T-helper 2 cell (primary cell): ENCODE data around the gene PCNP.
"Not testable (repeated sequence)": the region's sequence is repeated elsewhere in the genome, so short reads cannot be mapped to it uniquely, and the experiment has no call there.

Experiments
- DNase-seq, 5 experiments: peaks; one replicate each; pipeline versions ENCODE4 v3.0.0 to v3.0.0-alpha.2; 2012 to 2022

PCNP gene

DNA sequence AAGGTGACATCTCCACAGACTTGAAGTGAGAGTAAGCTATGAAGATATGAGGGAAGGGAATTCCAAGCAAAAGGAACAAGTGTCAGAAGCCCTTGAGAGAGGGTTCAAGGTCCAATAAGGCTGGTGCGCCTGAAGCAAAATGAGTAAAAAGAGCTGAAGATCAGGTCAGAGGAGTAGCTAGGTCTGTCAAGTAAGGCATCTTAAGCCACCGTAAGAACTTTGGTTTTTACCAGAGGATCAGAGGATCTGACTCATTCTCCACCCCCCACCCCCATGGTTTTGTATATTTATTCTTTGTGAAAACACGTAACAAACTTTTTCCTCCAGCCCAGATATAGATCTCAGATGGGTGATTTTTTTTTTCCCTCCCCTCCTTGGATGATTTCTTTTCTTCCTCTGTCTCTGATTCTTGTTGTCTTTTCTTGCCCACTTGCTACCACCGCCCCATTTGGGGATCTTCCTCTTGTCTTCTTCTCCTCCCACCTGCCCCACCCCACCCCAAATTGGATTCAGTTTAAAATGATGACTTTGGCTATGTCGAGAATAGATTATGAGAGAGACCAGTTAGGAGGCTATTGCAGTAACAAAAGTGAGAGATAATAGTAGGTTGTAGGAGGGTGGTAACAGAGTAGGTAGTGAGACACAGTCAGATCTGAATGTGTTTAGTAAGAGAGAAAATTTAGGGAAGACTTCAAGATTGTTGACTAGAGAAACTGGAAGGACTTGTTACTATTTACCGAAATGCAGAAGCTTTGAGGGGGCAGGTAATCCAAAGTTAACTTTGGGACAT is 6.3 kb upstream of the PCNP start:
- DNase-seq: peak in 2 of 5 experiments; percentile 36 to 38

DNA sequence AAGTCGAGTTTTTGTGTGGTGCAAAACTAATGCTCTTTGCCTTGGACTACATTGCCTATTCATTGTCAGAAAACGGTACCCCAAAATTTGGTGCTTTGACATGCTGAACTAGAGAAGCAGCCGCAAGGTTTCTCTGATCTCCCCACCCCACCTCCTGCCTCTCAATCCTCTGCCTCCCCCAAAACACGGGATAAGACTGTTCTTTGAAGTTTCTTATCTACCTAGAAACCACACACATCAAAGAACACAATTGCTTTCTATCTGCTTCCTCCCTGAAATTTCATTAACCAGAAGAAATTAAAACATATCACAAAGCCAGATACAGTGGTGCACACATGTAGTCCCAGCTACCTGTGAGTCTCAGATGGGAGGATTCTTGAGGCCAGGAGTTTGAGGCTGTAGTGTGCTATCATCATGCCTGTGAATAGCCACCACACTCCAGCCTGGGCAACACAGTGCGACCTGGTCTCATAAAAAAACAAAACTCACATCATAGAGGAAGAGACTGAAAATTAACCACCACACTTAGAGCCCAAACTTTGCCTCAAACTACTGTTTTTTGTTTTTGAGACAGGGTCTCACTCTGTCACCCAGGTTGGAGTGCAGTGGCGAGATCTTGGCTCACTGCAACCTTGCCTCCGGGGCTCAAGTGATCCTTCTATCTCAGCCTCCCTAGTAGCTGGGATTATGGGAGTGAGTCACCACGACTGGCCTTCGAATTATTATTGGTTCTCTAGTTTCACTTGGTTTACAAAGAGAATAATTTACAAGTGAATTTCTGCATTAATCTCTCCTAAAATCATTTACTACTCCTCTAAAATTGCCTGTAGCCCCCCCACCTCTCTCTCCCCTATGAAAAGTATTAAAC is 2.7 kb upstream of the PCNP start:
- peak in 2 of 5 experiments; percentile 12 to 43 for DNase-seq

DNA sequence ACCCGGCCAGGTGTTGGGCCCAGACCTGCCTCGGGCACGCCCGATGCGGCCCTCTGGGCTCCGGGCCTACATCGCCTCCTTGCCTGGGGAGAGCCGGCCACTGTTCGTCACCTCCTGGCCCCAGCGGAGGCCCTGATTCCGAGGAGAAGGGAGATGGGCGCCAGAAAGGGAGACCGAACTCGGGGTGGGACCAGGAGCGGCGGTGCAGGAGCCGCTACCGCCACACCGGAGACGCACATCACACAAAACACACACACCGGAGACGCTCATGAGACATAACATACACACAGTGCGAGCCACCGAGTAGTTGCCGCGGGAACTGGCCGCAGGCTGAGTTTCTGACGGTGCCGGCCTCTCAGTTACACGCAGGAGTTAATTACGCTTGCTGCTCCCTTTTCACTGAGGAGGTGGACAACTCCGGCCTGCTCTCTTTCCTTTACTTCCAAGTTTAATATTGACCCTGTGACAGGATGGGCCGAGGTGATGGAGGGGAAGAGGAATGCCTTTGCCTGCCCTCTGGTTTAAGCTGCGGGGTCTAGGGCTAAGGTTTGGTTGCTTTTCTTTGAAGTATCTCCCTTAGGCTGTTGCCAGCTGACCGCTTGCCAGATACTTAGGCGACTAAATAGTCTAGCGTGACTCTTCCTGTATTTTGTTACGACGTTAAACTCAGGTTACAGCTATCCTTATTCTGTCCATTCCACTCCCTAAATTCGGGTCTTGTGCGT is 570 bp downstream of the PCNP start:
- DNase-seq: peak in 2 of 5 experiments; percentile 30 to 82

DNA sequence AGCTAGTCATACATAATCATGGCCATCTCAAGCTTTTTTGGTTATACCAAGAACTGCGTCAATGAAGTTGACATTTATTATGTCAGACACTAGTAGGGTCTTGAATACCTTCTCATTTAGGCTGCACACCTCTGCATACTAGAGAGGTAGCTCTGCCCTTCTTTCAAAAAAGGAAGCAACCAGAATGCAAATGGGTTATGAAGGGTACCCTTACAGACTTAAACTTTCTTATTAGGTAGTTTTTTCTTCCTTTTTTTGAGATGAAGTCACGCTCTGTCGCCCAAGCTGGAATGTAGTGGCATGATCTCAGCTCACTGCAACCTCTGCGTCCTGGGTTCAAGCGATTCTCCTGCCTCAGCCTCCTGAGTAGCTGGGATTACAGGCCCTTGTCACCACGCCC is 3.3 kb downstream of the PCNP start:
- no peak for DNase-seq

DNA sequence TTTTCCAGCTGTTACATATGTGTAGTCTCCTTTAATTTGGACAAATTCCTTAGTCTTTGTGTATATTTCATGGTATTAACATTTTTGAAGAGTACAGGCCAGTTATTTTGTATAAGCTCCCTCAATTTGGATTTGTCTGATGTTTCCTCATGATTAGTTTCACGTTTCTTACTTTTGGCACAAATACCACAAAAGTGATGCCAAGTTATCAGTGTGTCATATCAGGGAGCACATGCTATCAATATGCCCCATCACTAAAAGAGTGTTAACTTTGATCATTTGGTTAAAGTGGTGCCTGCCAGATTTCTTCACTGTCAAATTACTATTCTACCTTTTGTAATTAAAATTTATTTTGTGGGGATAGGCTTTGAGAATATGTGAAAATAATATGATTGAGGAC is 14.6 kb downstream of the PCNP start:
- peak in 1 of 5 experiments; percentile 24 for DNase-seq

DNA sequence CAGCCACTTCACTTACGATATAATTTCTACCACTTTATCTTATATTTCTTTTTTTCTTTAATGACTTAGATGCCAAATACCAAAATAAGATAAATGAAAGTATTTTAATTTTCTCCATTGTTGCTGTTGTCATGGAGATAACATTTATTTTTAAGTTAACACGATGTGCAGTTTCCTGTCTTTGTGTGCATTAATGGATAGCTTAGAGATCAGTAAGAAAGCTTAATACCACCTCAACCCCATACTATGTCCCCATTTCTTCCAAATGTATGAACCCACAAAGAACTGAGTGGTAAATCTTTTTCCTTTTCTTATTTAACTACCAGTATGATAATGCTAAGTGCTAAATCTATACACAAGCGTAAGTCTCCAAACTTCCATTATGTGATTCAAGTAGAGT is 17.1 kb downstream of the PCNP start:
- DNase-seq: no peak

DNA sequence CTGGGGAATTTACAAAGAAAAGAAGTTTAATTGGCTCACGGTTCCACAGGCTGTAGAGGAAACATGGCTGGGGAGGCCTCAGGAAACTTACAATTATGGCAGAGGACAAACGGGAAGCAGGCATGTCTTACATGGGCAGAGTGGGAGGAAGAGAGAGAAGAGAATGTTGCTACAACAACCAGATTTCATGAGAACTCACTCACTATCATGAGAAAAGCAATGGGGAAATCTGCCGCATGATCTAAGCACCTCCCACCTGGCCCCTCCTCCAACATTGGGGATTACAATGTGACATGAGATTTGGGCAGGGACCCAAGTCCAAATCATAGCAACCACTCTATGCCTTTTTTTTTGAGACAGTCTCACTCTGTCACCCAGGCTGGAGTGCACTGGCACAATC is 28.8 kb downstream of the PCNP start:
- no peak for DNase-seq

DNA sequence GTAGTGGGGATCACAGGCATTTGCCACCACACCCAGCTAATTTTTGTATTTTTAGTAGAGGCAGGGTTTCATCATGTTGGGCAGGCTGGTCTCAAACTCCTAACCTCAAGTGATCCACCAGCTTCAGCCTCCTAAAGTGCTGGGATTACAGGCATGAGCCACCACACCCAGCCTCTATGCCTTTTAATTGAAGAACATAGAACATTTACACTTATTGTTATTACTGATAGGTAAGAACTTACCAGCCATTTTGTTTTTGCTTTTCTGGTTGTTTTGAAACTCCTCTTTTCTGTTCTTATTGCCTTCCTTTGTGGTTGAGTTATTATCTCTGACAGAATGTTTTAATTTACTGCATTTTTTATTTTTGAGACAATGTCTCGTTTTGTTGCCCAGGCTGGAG is 29.2 kb downstream of the PCNP start:
- no peak for DNase-seq

DNA sequence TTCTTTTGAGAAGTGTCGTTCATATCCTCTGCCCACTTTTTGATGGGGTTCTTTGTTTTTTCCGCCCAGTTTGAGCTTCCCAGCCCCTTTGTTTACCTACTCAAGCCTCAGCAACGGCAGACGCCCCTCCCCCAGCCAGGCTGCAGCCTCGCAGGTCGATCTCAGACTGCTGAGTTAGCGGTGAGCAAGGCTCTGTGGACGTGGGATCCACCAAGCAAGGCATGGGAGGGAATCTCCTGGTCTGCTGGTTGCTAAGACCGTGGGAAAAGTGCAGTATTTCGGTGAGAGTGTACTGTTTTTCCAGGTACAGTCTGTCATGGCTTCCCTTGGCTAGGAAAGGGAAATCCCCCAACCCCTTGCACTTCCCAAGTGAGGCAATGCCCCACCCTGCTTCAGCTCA is 31.4 kb downstream of the PCNP start:
- DNase-seq: not testable (repeated sequence)

DNA sequence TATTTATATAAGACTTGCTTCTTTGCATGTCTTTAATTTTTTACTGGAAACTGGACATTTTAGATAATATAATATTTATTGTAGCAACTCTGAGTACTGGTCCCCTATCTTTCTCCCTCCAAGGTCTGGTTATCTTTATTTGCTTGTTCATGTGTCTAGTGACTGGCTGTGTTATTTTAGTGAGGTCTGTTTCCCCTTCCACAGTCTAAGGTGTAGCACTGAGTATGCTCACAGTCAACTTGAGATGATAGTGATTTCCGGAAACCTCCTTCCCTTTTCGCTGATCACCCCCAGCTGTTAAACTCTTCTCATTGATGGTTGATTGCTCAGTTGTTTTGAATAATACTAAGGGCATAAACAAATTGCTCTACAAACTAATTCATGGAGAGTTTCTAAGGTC is 37.0 kb downstream of the PCNP start:
- DNase-seq: peak in 1 of 5 experiments; percentile 11

DNA sequence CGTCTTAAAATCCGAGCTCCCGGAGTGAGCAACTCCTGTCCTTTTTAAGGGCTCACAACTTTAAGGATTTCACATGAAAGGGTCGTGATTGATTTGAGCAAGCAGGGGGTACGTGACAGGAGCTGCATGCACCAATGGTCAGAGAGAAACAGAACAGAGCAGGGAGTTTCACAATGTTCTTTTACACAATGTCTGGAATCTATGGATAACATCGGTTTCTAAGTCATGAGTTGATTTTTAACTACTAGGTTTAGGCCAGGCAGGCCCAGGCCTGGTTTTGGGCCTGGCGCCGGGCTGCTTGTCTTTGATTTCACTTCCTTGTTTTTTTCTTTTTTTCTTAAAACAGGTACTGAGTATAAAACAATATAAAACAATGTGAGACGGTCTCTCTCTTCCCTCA is 39.0 kb downstream of the PCNP start:
- DNase-seq: not testable (repeated sequence)

DNA sequence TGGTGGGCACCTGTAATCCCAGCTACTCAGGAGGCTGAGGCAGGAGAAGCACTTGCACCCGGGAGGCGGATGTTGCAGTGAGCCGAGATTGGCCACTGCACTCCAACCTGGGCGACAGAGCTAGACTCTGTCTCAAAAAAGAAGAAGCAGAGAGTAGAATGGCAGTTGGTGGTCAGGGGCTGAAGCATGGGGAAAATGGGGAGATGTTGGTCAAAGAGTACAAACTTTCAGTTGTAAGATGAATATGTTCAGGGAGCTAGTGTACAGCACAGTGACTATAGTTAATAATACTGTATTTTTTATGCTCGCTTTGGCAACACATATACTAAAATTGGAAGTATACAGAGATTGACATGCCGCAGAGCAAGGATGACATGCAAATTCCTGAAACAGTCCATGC is 41.5 kb downstream of the PCNP start:
- DNase-seq: no peak

DNA sequence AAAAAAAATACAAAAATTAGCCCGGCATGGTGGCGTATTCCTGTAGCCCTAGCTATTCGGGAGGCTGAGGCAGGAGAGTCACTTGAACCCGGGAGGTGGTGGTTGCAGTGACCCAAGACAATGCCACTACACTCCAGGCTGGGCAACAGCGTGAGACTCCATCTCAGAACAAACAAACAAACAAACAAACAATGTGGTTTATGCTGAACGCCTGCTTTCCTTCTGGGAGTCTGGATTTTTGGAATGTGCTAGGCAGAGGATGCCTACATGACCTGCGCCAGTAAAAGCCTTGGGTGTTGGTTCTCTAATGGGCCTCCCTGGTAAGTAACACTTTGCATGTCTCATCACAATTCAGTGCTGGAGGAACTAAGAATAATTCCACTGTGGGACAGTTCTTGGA is 43.5 kb downstream of the PCNP start:
- DNase-seq: no peak

DNA sequence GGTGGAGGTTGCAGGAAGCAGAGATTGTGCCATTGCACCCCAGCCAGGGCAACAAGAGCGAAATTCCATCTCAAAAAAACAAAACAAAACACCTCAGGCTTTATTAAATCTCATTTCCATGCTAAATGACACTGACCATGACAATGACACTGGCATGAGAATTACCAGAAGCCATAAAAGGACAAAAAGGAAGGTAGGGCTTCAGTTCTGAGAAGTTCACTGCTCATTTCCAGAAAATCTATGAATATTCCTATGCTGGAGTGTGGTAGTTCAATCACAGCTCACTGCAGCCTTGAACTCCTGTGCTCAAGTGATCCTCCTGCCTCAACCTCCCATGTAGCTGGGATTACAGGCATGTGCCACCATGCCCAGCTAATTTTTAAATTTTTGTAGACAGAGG is 44.7 kb downstream of the PCNP start:
- DNase-seq: no peak

DNA sequence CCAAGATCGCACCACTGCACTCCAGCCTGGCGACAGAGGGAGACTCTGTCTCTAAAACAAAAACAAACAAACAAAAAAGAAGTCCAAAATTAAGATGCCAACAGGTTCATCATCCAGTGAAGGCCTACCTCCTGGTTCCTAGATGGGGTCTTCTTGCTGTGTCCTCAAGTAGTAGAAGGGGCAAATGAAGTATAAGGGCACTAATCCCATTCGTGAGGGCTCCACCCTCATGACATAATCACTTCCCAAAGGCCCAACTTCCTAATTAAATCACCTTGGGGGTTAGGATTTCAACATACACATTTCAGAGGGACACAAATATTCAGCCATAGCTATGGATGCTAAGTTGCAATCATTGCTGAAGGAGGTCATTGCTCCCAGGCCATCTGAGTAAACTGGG is 45.8 kb downstream of the PCNP start:
- DNase-seq: no peak

DNA sequence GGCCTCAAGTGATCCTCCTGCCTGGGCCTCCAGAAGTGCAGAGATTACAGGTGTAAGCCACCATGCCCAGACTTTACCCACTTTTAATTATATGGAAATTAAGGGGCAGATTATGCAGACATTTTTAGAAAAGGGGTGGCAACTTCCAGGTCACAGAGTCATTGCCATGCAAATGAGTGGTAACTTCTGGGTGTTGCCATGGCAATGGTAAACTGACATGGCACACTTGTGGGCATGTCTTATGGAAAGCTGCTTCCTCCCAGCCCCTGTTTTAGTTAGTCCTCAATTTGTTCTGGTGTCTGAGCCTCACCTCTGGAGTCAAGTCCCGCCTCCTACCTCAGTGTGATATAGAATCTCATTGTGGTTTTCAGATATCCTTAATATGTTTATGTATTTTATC is 49.7 kb downstream of the PCNP start:
- DNase-seq: no peak

DNA sequence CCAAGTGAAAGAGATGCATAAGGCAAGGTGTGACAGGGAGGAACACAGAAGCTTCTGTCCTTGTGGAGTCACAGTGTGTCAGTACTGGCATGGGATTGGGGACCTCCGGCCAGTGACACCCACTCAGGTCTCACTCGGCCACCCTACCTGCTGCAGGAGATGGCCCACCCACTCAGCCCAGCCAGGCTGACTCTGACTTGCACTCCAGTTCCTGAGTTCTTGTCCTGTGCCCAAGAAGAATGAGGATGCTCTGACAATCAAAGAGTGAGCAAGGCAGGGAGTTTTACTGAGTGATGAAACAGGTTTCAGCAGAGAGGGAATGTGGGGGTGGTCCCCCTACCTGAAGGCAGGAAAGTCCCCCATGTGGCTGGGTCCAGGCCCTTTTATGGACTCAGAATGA is 50.9 kb downstream of the PCNP start:
- no peak for DNase-seq

DNA sequence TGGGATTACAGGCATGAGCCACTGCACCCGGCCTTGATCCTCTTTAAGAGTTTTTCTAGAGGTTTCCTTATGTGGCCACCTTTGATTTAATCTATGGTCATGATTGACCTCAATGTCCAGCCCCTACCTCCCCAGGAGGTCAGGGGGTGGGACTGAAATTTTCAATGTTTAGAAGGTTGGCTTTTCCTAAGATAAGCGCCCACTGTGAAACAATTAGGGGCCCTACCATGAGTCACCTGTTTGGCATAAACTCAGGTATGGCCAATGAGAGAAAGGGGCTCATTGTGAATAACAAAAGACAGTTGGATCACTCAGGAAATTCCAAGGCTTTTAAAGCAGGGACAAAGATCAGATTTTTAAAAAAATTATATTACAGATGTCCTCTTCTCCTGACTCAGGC is 51.9 kb downstream of the PCNP start:
- DNase-seq: no peak

DNA sequence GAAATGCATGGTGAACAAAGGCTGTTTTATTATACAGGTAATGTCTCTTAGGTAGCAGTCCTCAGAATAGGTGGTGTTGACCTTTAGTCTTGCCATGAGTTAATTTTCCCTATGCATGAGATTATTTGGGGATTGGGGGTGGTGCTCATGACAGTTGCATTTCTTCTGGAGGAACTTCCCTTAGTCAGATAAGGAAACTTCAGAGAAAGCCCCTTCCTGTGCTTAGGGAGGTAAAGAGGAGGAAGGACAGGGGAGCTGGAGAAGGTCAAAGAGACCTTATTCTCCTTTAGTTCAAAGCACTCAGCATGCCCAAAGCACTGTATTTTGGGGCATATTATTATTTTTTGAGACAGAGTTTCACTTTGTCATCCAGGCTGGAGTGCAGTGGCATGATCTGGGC is 55.2 kb downstream of the PCNP start:
- no peak for DNase-seq

DNA sequence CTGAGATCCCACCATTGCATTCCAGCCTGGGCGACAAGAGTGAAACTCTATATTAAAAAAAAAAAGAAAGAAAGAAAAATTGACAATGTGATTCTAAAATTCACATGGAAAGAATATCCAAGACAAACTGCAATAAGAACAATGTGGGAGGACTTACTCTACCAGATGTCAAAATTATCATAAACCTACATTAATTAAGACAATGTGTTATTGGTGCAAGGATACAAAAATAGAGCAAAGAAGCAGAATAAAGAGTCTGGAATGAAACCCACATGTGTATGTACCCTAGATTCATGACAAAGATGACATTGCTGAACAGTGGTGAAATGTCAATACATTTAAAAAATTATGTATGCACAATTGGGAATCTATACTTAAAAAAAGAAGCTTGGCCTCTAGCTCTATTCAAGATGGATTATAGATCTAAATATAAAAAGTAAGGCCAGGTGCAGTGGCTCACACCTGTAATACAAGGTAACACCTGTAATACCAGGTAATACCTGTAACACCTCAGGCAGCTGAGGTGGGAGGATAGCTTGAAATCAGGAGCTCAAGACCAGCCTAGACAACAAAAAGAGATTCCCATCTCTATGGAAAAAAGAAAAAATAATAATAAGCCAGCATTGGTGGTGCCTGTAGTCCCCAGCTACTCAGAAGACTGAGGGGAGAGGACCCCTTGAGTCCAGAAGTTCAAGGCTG is 57.3 kb downstream of the PCNP start:
- DNase-seq: no peak

DNA sequence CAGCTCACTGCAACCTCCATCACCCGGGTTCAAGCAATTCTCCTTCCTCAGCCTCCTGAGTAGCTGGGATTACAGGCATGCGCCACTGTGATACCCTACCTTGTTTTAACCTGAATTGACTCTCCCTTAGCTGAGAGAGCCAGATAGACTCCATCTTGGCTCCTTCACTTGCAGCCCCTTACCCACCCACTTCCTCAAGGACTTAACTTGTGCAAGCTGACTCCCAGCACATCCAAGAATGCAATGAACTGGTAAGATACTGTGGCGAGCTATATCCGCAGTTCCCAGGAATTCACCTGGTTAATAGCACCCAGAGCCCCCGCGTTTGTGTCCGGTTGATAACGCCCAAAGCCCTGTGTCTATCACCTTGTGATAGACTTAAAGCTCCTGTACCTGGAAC is 58.0 kb downstream of the PCNP start:
- not testable (repeated sequence) for DNase-seq

DNA sequence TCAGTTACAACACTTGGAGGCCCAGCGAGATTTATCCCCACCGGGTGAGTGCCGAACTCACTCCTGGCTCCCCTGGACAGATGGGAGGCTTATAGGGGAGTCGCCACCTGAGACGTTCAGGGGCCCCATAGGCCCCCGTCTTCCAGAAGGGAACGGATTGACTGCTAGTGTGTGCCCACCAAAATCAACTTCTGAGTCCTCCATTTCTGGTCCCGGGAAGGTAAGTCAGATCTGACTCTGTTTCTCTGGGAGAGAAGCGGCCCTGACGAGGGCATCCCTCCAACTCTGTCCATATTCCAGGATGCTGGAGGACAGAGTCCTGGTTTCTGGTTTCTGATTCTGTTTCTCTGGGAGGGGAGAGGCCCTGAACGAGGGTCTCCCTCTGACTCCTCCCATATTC is 58.6 kb downstream of the PCNP start:
- DNase-seq: no peak

DNA sequence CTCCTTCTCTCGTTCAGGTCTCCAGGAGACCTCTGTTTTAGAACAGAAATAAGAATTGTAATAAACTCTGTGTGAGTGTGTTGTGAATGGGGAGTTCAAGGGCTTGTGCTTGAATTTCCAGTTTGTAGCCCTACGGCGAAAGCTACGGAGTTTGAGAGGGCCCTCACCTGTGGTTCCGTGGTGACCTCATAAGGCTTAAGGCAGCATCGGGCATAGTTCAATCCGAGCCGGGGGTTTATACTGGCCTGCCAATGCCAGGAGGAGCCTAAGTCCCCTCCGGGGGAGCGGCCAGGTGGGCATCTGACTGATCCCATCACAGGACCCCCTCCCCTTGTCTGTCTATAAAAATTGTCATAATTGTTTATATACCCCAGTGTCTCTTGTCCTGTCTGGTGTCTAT is 59.2 kb downstream of the PCNP start:
- no peak for DNase-seq
